ENCODE data around the gene SATB2. TPM values are rescaled to one million over a fixed set of nuclear protein-coding genes. Genes with fewer than 3 reads are reported as not detected.

The SATB2 gene
- total and polyA plus RNA-seq, 2 experiments from 2014 or later: 1.6 to 6.0 TPM

DNA sequence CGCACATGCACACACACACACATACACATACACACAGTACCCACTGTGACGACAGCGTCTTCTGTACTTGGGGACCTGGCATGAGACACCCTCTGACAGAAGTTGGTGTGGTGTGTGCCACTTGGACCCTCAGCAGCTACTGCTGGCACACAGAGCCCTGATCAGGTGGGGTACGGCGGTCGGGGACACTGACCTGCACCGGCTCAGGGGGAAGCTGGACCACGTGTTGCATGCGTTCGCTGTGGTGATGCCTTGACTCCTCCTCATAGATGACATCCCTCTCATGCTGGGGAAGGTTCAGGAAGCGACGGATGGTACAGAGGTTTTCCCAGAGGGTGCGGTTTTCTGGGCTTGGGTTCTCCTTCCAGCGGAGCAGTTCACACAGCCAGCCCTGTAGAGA is 149.2 kb downstream of the SATB2 start:
- H3K27ac ChIP-seq (ENCODE audit: low read depth): no peak overlapping the region
- Mint-ChIP-seq H3K4me3 (no peak overlapping the region), H3K36me3 (ENCODE audit: low read depth) (no peaks in the 10 kb centered on the region), H3K27ac (no peak overlapping the region), H3K9me3 (no peaks in the 10 kb centered on the region), H3K4me1 (no peaks in the 10 kb centered on the region), H3K27me3 (ENCODE audit: insufficient read depth, low read depth, poor library complexity) (no peaks in the 10 kb centered on the region)
- no peak overlapping the region for H2AFZ ChIP-seq
- no peak for ATAC-seq
- no peaks in the 10 kb centered on the region for H3F3A ChIP-seq (replicated peaks; ENCODE audit: low read depth)
- H3K4me3 ChIP-seq: no peak overlapping the region
- H3K9me2 ChIP-seq (ENCODE audit: insufficient read depth): no peaks in the 10 kb centered on the region
- H3K79me2 ChIP-seq (replicated peaks; ENCODE audit: insufficient read depth): no peaks in the 10 kb centered on the region
- H3K4me2 ChIP-seq: no peak overlapping the region
- DNase-seq (ENCODE audit: low spot score): no peak
- no peaks in the 10 kb centered on the region for H3K36me3 ChIP-seq (ENCODE audit: insufficient read depth)
- no peak for TF ChIP-seq POLR2AphosphoS5 (IDR thresholded peaks at IDR 0.05; ENCODE audit: low read depth)
- TF ChIP-seq, protein P1, sequence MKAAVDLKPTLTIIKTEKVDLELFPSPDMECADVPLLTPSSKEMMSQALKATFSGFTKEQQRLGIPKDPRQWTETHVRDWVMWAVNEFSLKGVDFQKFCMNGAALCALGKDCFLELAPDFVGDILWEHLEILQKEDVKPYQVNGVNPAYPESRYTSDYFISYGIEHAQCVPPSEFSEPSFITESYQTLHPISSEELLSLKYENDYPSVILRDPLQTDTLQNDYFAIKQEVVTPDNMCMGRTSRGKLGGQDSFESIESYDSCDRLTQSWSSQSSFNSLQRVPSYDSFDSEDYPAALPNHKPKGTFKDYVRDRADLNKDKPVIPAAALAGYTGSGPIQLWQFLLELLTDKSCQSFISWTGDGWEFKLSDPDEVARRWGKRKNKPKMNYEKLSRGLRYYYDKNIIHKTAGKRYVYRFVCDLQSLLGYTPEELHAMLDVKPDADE (IDR thresholded peaks at IDR 0.05): no peak
- no peak for TF ChIP-seq STAT1 (IDR thresholded peaks at IDR 0.05; ENCODE audit: unreplicated experiment)
- no peaks in the 10 kb centered on the region for H4K20me1 ChIP-seq (replicated peaks; ENCODE audit: insufficient read depth)
- no peaks in the 10 kb centered on the region for H3K4me1 ChIP-seq (ENCODE audit: insufficient read depth)
- no peaks in the 10 kb centered on the region for H3K27me3 ChIP-seq (ENCODE audit: insufficient read depth)

DNA sequence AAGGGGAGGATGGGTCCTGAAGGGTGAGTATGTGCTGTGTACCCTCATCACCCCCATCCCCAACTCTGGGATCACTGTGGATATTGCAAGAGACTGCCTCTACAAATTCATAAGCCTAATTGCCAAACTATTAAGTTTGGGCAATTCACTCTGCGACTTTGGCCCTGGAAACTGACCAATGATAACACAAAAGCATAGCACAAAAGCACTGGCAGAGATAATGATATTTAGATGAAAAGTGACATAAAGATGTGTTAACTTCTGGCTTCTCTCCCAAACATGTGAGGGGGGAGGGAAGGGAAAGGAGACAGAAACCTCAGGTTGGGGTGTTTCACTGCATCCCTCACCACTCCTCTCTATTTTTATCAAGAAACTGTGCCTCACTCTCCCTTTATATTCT is 150.3 kb downstream of the SATB2 start:
- no peaks in the 10 kb centered on the region for H4K20me1 ChIP-seq (replicated peaks; ENCODE audit: insufficient read depth)
- DNase-seq (ENCODE audit: low spot score) (no peak), ATAC-seq (no peak)
- no peaks in the 10 kb centered on the region for H3F3A ChIP-seq (replicated peaks; ENCODE audit: low read depth)
- no peak overlapping the region for H2AFZ ChIP-seq
- no peaks in the 10 kb centered on the region for H3K9me2 ChIP-seq (ENCODE audit: insufficient read depth)
- H3K79me2 ChIP-seq (replicated peaks; ENCODE audit: insufficient read depth): no peaks in the 10 kb centered on the region
- H3K4me2 ChIP-seq: no peak overlapping the region
- no peaks in the 10 kb centered on the region for H3K4me1 ChIP-seq (ENCODE audit: insufficient read depth)
- Mint-ChIP-seq H3K9me3 (no peaks in the 10 kb centered on the region), H3K4me3 (no peak overlapping the region), H3K36me3 (ENCODE audit: low read depth) (no peaks in the 10 kb centered on the region), H3K27ac (no peak overlapping the region), H3K27me3 (ENCODE audit: insufficient read depth, low read depth, poor library complexity) (no peaks in the 10 kb centered on the region), H3K4me1 (no peaks in the 10 kb centered on the region)
- H3K4me3 ChIP-seq: no peak overlapping the region
- no peaks in the 10 kb centered on the region for H3K36me3 ChIP-seq (ENCODE audit: insufficient read depth)
- no peak overlapping the region for H3K27ac ChIP-seq (ENCODE audit: low read depth)
- no peaks in the 10 kb centered on the region for H3K27me3 ChIP-seq (ENCODE audit: insufficient read depth)
- TF ChIP-seq, protein P2, sequence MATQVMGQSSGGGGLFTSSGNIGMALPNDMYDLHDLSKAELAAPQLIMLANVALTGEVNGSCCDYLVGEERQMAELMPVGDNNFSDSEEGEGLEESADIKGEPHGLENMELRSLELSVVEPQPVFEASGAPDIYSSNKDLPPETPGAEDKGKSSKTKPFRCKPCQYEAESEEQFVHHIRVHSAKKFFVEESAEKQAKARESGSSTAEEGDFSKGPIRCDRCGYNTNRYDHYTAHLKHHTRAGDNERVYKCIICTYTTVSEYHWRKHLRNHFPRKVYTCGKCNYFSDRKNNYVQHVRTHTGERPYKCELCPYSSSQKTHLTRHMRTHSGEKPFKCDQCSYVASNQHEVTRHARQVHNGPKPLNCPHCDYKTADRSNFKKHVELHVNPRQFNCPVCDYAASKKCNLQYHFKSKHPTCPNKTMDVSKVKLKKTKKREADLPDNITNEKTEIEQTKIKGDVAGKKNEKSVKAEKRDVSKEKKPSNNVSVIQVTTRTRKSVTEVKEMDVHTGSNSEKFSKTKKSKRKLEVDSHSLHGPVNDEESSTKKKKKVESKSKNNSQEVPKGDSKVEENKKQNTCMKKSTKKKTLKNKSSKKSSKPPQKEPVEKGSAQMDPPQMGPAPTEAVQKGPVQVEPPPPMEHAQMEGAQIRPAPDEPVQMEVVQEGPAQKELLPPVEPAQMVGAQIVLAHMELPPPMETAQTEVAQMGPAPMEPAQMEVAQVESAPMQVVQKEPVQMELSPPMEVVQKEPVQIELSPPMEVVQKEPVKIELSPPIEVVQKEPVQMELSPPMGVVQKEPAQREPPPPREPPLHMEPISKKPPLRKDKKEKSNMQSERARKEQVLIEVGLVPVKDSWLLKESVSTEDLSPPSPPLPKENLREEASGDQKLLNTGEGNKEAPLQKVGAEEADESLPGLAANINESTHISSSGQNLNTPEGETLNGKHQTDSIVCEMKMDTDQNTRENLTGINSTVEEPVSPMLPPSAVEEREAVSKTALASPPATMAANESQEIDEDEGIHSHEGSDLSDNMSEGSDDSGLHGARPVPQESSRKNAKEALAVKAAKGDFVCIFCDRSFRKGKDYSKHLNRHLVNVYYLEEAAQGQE (IDR thresholded peaks at IDR 0.05; ENCODE audit: unreplicated experiment): no peak
- TF ChIP-seq CREB1 (CRISPR knock-in tag; IDR thresholded peaks at IDR 0.05; ENCODE audit: low read depth) (no peak), JUNB (IDR thresholded peaks at IDR 0.05; ENCODE audit: unreplicated experiment) (no peak), ZNF114 (CRISPR knock-in tag; IDR thresholded peaks at IDR 0.05) (no peak), POLR2AphosphoS5 (IDR thresholded peaks at IDR 0.05; ENCODE audit: low read depth) (no peak), ZNF331 (CRISPR knock-in tag; IDR thresholded peaks at IDR 0.05; ENCODE audit: low read depth) (no peak), STAT1 (IDR thresholded peaks at IDR 0.05; ENCODE audit: unreplicated experiment) (no peak), NANOG (IDR thresholded peaks at IDR 0.05; ENCODE audit: borderline replicate concordance) (no peak), EZH2 (IDR thresholded peaks at IDR 0.05; ENCODE audit: low read depth, unreplicated experiment) (no peak), EZH2phosphoT487 (IDR thresholded peaks at IDR 0.05; ENCODE audit: unreplicated experiment) (no peak)
- TF ChIP-seq, protein P3, sequence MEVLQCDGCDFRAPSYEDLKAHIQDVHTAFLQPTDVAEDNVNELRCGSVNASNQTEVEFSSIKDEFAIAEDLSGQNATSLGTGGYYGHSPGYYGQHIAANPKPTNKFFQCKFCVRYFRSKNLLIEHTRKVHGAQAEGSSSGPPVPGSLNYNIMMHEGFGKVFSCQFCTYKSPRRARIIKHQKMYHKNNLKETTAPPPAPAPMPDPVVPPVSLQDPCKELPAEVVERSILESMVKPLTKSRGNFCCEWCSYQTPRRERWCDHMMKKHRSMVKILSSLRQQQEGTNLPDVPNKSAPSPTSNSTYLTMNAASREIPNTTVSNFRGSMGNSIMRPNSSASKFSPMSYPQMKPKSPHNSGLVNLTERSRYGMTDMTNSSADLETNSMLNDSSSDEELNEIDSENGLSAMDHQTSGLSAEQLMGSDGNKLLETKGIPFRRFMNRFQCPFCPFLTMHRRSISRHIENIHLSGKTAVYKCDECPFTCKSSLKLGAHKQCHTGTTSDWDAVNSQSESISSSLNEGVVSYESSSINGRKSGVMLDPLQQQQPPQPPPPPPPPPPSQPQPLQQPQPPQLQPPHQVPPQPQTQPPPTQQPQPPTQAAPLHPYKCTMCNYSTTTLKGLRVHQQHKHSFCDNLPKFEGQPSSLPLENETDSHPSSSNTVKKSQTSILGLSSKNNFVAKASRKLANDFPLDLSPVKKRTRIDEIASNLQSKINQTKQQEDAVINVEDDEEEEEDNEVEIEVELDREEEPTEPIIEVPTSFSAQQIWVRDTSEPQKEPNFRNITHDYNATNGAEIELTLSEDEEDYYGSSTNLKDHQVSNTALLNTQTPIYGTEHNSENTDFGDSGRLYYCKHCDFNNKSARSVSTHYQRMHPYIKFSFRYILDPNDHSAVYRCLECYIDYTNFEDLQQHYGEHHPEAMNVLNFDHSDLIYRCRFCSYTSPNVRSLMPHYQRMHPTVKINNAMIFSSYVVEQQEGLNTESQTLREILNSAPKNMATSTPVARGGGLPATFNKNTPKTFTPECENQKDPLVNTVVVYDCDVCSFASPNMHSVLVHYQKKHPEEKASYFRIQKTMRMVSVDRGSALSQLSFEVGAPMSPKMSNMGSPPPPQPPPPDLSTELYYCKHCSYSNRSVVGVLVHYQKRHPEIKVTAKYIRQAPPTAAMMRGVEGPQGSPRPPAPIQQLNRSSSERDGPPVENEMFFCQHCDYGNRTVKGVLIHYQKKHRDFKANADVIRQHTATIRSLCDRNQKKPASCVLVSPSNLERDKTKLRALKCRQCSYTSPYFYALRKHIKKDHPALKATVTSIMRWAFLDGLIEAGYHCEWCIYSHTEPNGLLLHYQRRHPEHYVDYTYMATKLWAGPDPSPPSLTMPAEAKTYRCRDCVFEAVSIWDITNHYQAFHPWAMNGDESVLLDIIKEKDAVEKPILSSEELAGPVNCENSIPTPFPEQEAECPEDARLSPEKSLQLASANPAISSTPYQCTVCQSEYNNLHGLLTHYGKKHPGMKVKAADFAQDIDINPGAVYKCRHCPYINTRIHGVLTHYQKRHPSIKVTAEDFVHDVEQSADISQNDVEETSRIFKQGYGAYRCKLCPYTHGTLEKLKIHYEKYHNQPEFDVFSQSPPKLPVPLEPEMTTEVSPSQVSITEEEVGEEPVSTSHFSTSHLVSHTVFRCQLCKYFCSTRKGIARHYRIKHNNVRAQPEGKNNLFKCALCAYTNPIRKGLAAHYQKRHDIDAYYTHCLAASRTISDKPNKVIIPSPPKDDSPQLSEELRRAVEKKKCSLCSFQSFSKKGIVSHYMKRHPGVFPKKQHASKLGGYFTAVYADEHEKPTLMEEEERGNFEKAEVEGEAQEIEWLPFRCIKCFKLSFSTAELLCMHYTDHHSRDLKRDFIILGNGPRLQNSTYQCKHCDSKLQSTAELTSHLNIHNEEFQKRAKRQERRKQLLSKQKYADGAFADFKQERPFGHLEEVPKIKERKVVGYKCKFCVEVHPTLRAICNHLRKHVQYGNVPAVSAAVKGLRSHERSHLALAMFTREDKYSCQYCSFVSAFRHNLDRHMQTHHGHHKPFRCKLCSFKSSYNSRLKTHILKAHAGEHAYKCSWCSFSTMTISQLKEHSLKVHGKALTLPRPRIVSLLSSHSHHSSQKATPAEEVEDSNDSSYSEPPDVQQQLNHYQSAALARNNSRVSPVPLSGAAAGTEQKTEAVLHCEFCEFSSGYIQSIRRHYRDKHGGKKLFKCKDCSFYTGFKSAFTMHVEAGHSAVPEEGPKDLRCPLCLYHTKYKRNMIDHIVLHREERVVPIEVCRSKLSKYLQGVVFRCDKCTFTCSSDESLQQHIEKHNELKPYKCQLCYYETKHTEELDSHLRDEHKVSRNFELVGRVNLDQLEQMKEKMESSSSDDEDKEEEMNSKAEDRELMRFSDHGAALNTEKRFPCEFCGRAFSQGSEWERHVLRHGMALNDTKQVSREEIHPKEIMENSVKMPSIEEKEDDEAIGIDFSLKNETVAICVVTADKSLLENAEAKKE (CRISPR knock-in tag; IDR thresholded peaks at IDR 0.05): no peak
